GM23338 (cell line): ENCODE measurements around the gene NOX5.

ENCODE experiments used
- CREB1 ChIP-seq: fragments of 250-450 bp; sonication (Bioruptor Pico); IDR thresholded peaks from 2 replicates; pipeline ENCODE4 v1.5.0; 2020; ENCODE audit warnings: low read depth, mild to moderate bottlenecking, moderate library complexity
- CTCF ChIP-seq, 2 experiments: fragments of 200-600 bp in 1 of 2; sonication (generic) in 1 of 2; conservative IDR thresholded peaks; 2 replicates each; pipeline versions ENCODE4 v1.5.1 to v1.6.1; 2016 to 2017; ENCODE audit warnings: antibody characterized with exemption in 2 of 2, low read depth in 2 of 2, mild to moderate bottlenecking in 2 of 2, moderate library complexity in 1 of 2
- EZH2 ChIP-seq: fragments of 200-600 bp; sonication (generic); IDR thresholded peaks from one replicate; pipeline ENCODE4 v1.8.0; 2017; ENCODE audit warnings: antibody characterized with exemption, mild to moderate bottlenecking, low read depth; ENCODE audit not compliant: unreplicated experiment
- EZH2phosphoT487 ChIP-seq: fragments of 200-600 bp; sonication (generic); IDR thresholded peaks from one replicate; pipeline ENCODE4 v1.8.1; 2018; ENCODE audit warnings: antibody characterized with exemption; ENCODE audit not compliant: unreplicated experiment
- STAT1 ChIP-seq: IDR thresholded peaks from one replicate; pipeline ENCODE4 v1.6.1; 2016; ENCODE audit warnings: antibody characterized with exemption; ENCODE audit not compliant: unreplicated experiment
- ZNF114 ChIP-seq: fragments of 250-450 bp; sonication (Bioruptor Pico); IDR thresholded peaks from 2 replicates; pipeline ENCODE4 v1.5.0; 2020; ENCODE audit warnings: mild to moderate bottlenecking, moderate library complexity
- TF ChIP-seq, protein P1 (sequence below): IDR thresholded peaks from one replicate; pipeline ENCODE4 v1.6.1; 2018; ENCODE audit warnings: antibody characterized with exemption; ENCODE audit not compliant: unreplicated experiment

DNA sequence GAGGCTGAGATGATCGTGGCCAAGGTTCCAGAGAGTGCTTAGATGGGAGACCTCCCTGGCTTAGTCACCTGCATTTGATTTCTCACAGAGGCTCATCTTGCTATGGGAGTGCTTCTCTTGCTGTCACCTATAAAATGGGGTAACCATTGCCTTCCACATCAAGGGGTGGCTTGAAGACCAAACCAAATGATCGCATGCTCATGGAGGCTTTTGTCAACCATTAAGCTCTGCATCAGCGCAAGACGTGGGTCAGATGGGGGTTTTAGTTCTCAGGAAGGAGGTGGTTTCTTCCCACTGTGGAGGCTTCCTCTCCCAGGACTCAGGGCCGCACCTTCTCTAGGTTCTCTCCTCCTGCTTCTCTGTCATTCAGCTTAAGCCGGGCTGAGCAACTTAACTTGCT, 27.4 kb upstream of the NOX5 start:
- TF ChIP-seq CTCF (conservative IDR thresholded peaks at IDR 0.05; ENCODE audit: low read depth in 2 of 2), result no peak
- no peak for TF ChIP-seq EZH2
- TF ChIP-seq EZH2phosphoT487, result no peak
- TF ChIP-seq, protein P1, sequence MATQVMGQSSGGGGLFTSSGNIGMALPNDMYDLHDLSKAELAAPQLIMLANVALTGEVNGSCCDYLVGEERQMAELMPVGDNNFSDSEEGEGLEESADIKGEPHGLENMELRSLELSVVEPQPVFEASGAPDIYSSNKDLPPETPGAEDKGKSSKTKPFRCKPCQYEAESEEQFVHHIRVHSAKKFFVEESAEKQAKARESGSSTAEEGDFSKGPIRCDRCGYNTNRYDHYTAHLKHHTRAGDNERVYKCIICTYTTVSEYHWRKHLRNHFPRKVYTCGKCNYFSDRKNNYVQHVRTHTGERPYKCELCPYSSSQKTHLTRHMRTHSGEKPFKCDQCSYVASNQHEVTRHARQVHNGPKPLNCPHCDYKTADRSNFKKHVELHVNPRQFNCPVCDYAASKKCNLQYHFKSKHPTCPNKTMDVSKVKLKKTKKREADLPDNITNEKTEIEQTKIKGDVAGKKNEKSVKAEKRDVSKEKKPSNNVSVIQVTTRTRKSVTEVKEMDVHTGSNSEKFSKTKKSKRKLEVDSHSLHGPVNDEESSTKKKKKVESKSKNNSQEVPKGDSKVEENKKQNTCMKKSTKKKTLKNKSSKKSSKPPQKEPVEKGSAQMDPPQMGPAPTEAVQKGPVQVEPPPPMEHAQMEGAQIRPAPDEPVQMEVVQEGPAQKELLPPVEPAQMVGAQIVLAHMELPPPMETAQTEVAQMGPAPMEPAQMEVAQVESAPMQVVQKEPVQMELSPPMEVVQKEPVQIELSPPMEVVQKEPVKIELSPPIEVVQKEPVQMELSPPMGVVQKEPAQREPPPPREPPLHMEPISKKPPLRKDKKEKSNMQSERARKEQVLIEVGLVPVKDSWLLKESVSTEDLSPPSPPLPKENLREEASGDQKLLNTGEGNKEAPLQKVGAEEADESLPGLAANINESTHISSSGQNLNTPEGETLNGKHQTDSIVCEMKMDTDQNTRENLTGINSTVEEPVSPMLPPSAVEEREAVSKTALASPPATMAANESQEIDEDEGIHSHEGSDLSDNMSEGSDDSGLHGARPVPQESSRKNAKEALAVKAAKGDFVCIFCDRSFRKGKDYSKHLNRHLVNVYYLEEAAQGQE, result no peak
- TF ChIP-seq ZNF114 (CRISPR knock-in tag), result no peak
- TF ChIP-seq STAT1, result no peak
- no peak for TF ChIP-seq CREB1 (CRISPR knock-in tag)
